HCT116 (cell line): ENCODE data around the gene SPSB4. TPM values are rescaled to one million over a fixed set of nuclear protein-coding genes. Genes with fewer than 3 reads are reported as not detected.

ENCODE experiments used
- ATAC-seq: fragments of 200-7000 bp; cut with Tn5 transposase; 2 replicates; pipeline ENCODE4 v1.9.1; 2020; ENCODE audit warnings: mild to moderate bottlenecking, moderate library complexity
- BruUV-seq: library from RNA; stranded (reverse); fragments of 400-500 nt; replicated peaks from 2 replicates; lab custom pipeline; 2021; lab: Mats Ljungman, UMichigan
- CTCF ChIA-PET: fragments of 300-600 bp; sonication (Branson Sonifier 250); formaldehyde crosslinking; loops from one replicate; lab custom pipeline; 2021; ENCODE audit warnings: antibody characterized with exemption; lab: Charles Lee
- POLR2A ChIA-PET: fragments of 300-600, 350-600 bp; sonication (Branson Sonifier 250); formaldehyde crosslinking; loops from one replicate; lab custom pipeline; 2021; ENCODE audit warnings: antibody characterized with exemption; lab: Charles Lee
- RAD21 ChIA-PET, 2 experiments: fragments of 300-600 bp; sonication (Branson Sonifier 250); formaldehyde crosslinking; loops; one replicate each; lab custom pipeline; 2023; ENCODE audit warnings: low total read pairs in 2 of 2; ENCODE audit not compliant: uncharacterized antibody in 2 of 2, unreplicated experiment in 2 of 2, low non-redundant PET in 1 of 2; lab: Charles Lee
- DNase-seq: peaks from one replicate; pipeline ENCODE4 v3.0.0-alpha.2; 2010; ENCODE audit warnings: low read depth, low spot score
- H2AFZ ChIP-seq: fragments of 200-600 bp; shearing (Covaris generic), sonication (generic); 2 replicates; pipeline ENCODE4 v1.6.1; 2017; ENCODE audit warnings: low read depth, mixed run types, mixed read lengths, antibody characterized with exemption, low read length; ENCODE audit not compliant: poor library complexity, severe bottlenecking
- H3K27ac ChIP-seq: 2 replicates; pipeline ENCODE4 v1.5.1; 2012; ENCODE audit warnings: low read depth, low read length
- H3K27me3 ChIP-seq: fragments of 200-600 bp; sonication (generic); 2 replicates; pipeline ENCODE4 v1.6.1; 2016; ENCODE audit warnings: mixed run types, low read length, mixed read lengths; ENCODE audit not compliant: insufficient read depth
- H3K36me3 ChIP-seq, 2 experiments: fragments of 200-500 bp in 1 of 2; fragments of 200-600 bp in 1 of 2; sonication (Bioruptor generic) in 1 of 2; sonication (generic) in 1 of 2; 2 replicates each; pipeline versions ENCODE4 v1.5.1 to v1.6.1; 2014 to 2016; ENCODE audit warnings: low read length in 2 of 2, inconsistent platforms in 1 of 2, mixed read lengths in 1 of 2, mixed run types in 1 of 2; ENCODE audit not compliant: insufficient read depth in 2 of 2, control insufficient read depth in 1 of 2
- H3K4me1 ChIP-seq, 2 experiments: fragments of 200-600 bp in 1 of 2; sonication (generic) in 1 of 2; 2 replicates each; pipeline versions ENCODE4 v1.5.1 to v1.6.1; 2012 to 2017; ENCODE audit warnings: low read length in 2 of 2, inconsistent platforms in 1 of 2, mild to moderate bottlenecking in 1 of 2, mixed read lengths in 1 of 2, mixed run types in 1 of 2, moderate library complexity in 1 of 2; ENCODE audit not compliant: insufficient read depth in 2 of 2, control insufficient read depth in 1 of 2
- H3K4me2 ChIP-seq: fragments of 200-600 bp; sonication (generic); 2 replicates; pipeline ENCODE4 v1.6.1; 2017; ENCODE audit warnings: mixed run types, low read length, mixed read lengths
- H3K4me3 ChIP-seq, 2 experiments: fragments of 200-600 bp in 1 of 2; sonication (generic) in 1 of 2; replicated peaks in 1 of 2; 2 replicates each; pipeline ENCODE4 v1.5.1; 2011 to 2016; ENCODE audit warnings: low read length in 2 of 2, control low read depth in 1 of 2, low read depth in 1 of 2, mild to moderate bottlenecking in 1 of 2, mixed read lengths in 1 of 2, mixed run types in 1 of 2
- H3K79me2 ChIP-seq: fragments of 200-600 bp; sonication (generic); 2 replicates; pipeline ENCODE4 v1.6.1; 2017; ENCODE audit warnings: mild to moderate bottlenecking, mixed run types, low read length, moderate library complexity, mixed read lengths; ENCODE audit not compliant: insufficient read depth
- H3K9ac ChIP-seq: fragments of 200-600 bp; sonication (generic); 2 replicates; pipeline ENCODE4 v1.6.1; 2016; ENCODE audit warnings: low read length, mixed read lengths
- H3K9me2 ChIP-seq: fragments of 200-600 bp; sonication (generic), shearing (Covaris generic); 2 replicates; pipeline ENCODE4 v1.6.1; 2017; ENCODE audit warnings: mixed run types, mild to moderate bottlenecking, moderate library complexity; ENCODE audit not compliant: insufficient read depth
- H3K9me3 ChIP-seq, 2 experiments: fragments of 200-500 bp in 1 of 2; fragments of 200-600 bp in 1 of 2; sonication (Bioruptor generic) in 1 of 2; sonication (generic) in 1 of 2; 2 replicates each; pipeline ENCODE4 v1.6.1; 2014 to 2017; ENCODE audit warnings: low read length in 2 of 2, mixed read lengths in 2 of 2, inconsistent platforms in 1 of 2, low read depth in 1 of 2, mild to moderate bottlenecking in 1 of 2, mixed run types in 1 of 2, moderate library complexity in 1 of 2; ENCODE audit not compliant: control insufficient read depth in 1 of 2, insufficient read depth in 1 of 2
- H4K20me1 ChIP-seq: fragments of 200-600 bp; sonication (generic), shearing (Covaris generic); 2 replicates; pipeline ENCODE4 v1.6.1; 2017; ENCODE audit warnings: mixed run types, mild to moderate bottlenecking, moderate library complexity; ENCODE audit not compliant: insufficient read depth
- CBX3 ChIP-seq: IDR thresholded peaks from 2 replicates; pipeline ENCODE4 v1.6.1; 2012; ENCODE audit warnings: low read depth
- EGR1 ChIP-seq: IDR thresholded peaks from 2 replicates; pipeline ENCODE4 v1.6.1; 2012; ENCODE audit warnings: low read depth
- ELF1 ChIP-seq: IDR thresholded peaks from 2 replicates; pipeline ENCODE4 v1.6.1; 2012; ENCODE audit warnings: low read depth, borderline replicate concordance
- EZH2 ChIP-seq: fragments of 200-600 bp; sonication (generic); IDR thresholded peaks from 2 replicates; pipeline ENCODE4 v1.6.1; 2017; ENCODE audit warnings: antibody characterized with exemption, mixed run types
- SP1 ChIP-seq: IDR thresholded peaks from 2 replicates; pipeline ENCODE4 v1.6.1; 2012; ENCODE audit warnings: low read depth
- SRF ChIP-seq: IDR thresholded peaks from 2 replicates; pipeline ENCODE4 v1.6.1; 2012; ENCODE audit warnings: low read depth
- ZFX ChIP-seq: fragments of 450-650 bp; IDR thresholded peaks from 2 replicates; pipeline ENCODE4 v1.6.1; 2017
- ZNF274 ChIP-seq: fragments of 200-500 bp; sonication (Bioruptor generic); IDR thresholded peaks from 2 replicates; pipeline ENCODE4 v1.6.1; 2014; ENCODE audit warnings: mild to moderate bottlenecking, low read depth, low read length, inconsistent platforms
- intact Hi-C: fragments of 100-400 bp; cut with micrococcal nuclease; formaldehyde crosslinking; loops from 2 replicates; pipeline ENCODE4 v1.10.0; 2022
- total RNA-seq: library from RNA; stranded (reverse); gene quantifications from one replicate; pipeline ENCODE4 v1.2.1, GENCODE V29; 2021; ENCODE audit not compliant: unreplicated experiment
- TF ChIP-seq, protein P1 (sequence below): IDR thresholded peaks from 2 replicates; pipeline ENCODE4 v1.6.1; 2011; ENCODE audit warnings: mild to moderate bottlenecking, low read length, moderate library complexity; ENCODE audit not compliant: insufficient replicate concordance; ENCODE audit errors: extremely low read depth
- TF ChIP-seq, protein P2 (sequence below): IDR thresholded peaks from 2 replicates; pipeline ENCODE4 v1.6.1; 2012; ENCODE audit warnings: low read depth
- TF ChIP-seq, protein P3 (sequence below), 3 experiments: fragments of 200-600 bp in 1 of 3; sonication (generic) in 1 of 3; IDR thresholded peaks in 2 of 3; conservative IDR thresholded peaks in 1 of 3; 2 replicates each; pipeline ENCODE4 v1.5.1; 2012 to 2017; ENCODE audit warnings: low read depth in 2 of 3, low read length in 2 of 3, antibody characterized with exemption in 1 of 3, borderline replicate concordance in 1 of 3, control low read depth in 1 of 3, mild to moderate bottlenecking in 1 of 3, mixed read lengths in 1 of 3, mixed run types in 1 of 3, moderate library complexity in 1 of 3; ENCODE audit not compliant: insufficient read depth in 1 of 3

SPSB4 gene
- total RNA-seq, 1 experiment from 2014 or later: 0.57 TPM

DNA sequence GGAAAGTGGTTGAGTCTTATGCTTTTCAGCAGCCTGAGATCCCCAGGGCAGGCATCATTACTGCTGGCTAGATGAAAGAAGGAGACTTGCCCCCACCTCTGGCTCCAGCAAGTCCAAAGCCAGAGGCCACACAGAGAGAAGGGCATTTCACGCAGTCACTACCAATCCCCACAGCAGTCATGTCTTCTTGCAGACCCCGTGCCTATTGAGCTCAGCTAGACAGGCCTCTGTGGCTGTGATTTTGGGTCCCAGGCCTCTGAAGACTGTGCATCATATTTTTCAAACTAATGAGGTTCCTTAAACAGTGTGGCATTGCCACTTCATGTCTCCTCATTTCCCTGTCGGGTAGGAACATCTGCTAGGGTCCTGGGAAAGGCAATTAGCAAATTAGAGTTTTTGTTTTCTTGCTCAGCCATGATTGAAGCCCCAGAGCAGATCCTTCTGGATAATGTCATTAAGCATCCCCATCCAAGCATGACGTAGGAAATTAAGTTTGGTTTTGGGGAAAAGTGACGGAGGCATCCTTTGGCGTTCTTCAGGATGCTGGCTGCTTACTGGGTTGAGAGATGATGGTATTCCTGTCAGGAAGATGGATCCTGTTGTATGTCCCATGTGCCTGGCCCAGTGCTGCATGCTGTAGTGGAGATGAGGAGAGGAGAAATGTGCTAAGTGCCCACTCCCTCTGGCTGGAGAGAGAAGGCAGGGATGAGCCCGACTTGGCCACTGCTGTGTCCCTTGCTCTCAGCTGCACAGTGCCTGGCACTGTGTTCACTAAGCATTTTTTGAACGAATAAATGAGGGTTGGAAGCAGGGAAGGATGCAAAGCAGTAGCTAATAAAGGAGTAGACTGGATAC lies 7.0 kb downstream of the SPSB4 start:
- ChIA-PET RAD21 (no interaction called here), POLR2A (no interaction called here), CTCF (no interaction called here)
- Histone ChIP-seq H3K9me3 (no peaks in the 10 kb centered on the region), H3K4me2 (no peak overlapping the region), H3K27me3 (0 out of 2 replicates have a peak, but pooled peaks cover 5% of the 10 kb centered on the region), H2AFZ (no peak overlapping the region), H3K79me2 (no peaks in the 10 kb centered on the region), H3K9ac (no peak overlapping the region), H4K20me1 (no peaks in the 10 kb centered on the region), H3K36me3 (no peaks in the 10 kb centered on the region), H3K27ac (no peak overlapping the region), H3K4me1 (peaks cover 0 to 5% of the 10 kb centered on the region in 2 experiments; a peak in 1 of 4 replicates), H3K9me2 (no peaks in the 10 kb centered on the region), H3K4me3 (no peak overlapping the region)
- ATAC-seq (no peak), DNase-seq (no peak)
- BruUV-seq: no TSS peak
- intact Hi-C loops: no loop called here
- TF ChIP-seq CBX3 (no peak), EZH2 (no peak), SP1 (no peak), SRF (no peak), EGR1 (no peak), ZFX (no peak), ELF1 (no peak), ZNF274 (no peak)
- TF ChIP-seq, protein P1, sequence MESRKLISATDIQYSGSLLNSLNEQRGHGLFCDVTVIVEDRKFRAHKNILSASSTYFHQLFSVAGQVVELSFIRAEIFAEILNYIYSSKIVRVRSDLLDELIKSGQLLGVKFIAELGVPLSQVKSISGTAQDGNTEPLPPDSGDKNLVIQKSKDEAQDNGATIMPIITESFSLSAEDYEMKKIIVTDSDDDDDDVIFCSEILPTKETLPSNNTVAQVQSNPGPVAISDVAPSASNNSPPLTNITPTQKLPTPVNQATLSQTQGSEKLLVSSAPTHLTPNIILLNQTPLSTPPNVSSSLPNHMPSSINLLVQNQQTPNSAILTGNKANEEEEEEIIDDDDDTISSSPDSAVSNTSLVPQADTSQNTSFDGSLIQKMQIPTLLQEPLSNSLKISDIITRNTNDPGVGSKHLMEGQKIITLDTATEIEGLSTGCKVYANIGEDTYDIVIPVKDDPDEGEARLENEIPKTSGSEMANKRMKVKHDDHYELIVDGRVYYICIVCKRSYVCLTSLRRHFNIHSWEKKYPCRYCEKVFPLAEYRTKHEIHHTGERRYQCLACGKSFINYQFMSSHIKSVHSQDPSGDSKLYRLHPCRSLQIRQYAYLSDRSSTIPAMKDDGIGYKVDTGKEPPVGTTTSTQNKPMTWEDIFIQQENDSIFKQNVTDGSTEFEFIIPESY: no peak
- TF ChIP-seq, protein P2, sequence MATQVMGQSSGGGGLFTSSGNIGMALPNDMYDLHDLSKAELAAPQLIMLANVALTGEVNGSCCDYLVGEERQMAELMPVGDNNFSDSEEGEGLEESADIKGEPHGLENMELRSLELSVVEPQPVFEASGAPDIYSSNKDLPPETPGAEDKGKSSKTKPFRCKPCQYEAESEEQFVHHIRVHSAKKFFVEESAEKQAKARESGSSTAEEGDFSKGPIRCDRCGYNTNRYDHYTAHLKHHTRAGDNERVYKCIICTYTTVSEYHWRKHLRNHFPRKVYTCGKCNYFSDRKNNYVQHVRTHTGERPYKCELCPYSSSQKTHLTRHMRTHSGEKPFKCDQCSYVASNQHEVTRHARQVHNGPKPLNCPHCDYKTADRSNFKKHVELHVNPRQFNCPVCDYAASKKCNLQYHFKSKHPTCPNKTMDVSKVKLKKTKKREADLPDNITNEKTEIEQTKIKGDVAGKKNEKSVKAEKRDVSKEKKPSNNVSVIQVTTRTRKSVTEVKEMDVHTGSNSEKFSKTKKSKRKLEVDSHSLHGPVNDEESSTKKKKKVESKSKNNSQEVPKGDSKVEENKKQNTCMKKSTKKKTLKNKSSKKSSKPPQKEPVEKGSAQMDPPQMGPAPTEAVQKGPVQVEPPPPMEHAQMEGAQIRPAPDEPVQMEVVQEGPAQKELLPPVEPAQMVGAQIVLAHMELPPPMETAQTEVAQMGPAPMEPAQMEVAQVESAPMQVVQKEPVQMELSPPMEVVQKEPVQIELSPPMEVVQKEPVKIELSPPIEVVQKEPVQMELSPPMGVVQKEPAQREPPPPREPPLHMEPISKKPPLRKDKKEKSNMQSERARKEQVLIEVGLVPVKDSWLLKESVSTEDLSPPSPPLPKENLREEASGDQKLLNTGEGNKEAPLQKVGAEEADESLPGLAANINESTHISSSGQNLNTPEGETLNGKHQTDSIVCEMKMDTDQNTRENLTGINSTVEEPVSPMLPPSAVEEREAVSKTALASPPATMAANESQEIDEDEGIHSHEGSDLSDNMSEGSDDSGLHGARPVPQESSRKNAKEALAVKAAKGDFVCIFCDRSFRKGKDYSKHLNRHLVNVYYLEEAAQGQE: no peak
- TF ChIP-seq, protein P3, sequence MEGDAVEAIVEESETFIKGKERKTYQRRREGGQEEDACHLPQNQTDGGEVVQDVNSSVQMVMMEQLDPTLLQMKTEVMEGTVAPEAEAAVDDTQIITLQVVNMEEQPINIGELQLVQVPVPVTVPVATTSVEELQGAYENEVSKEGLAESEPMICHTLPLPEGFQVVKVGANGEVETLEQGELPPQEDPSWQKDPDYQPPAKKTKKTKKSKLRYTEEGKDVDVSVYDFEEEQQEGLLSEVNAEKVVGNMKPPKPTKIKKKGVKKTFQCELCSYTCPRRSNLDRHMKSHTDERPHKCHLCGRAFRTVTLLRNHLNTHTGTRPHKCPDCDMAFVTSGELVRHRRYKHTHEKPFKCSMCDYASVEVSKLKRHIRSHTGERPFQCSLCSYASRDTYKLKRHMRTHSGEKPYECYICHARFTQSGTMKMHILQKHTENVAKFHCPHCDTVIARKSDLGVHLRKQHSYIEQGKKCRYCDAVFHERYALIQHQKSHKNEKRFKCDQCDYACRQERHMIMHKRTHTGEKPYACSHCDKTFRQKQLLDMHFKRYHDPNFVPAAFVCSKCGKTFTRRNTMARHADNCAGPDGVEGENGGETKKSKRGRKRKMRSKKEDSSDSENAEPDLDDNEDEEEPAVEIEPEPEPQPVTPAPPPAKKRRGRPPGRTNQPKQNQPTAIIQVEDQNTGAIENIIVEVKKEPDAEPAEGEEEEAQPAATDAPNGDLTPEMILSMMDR (IDR thresholded peaks at IDR 0.05 in 2 of 3, conservative IDR thresholded peaks at IDR 0.05 in 1 of 3; ENCODE audit: borderline replicate concordance in 1 of 3, insufficient read depth in 1 of 3, low read depth in 2 of 3, low read length in 2 of 3): no peak
